ENCODE results near the gene PSMF1. TPM values are rescaled to one million over a fixed set of nuclear protein-coding genes. Genes with fewer than 3 reads are reported as not detected.

PSMF1 gene
- total RNA-seq, 1 donor from 2014 or later, result 175 TPM

DNA sequence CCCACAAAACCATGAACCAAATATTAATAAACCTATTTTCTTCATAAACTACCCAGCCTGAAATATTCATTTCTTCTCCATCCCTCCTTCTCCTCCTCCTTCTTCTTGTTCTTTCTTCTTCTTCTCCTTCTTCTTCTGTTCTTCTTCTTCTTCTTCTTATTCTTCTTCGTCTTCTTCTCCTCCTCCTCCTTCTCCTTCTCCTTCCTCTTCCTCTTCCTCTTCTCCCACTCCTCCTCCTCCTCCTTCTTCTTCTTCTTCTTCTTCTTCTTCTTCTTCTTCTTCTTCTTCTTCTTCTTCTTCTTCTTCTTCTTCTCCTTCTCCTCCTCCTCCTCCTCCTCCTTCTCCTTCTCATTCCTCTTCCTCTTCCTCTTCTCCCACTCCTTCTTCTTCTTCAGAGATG lies 71.4 kb downstream of the PSMF1 start:
- no peak overlapping the region for H3K27ac Mint-ChIP-seq
- no peak overlapping the region for H3K4me3 Mint-ChIP-seq (ENCODE audit: low read depth)
- H3K36me3 Mint-ChIP-seq (ENCODE audit: low read depth), result no peaks in the 10 kb centered on the region
- H3K27me3 Mint-ChIP-seq (ENCODE audit: low read depth), result peaks cover 13% of the 10 kb centered on the region
- no peak for DNase-seq (ENCODE audit: low spot score)
- H3K9me3 Mint-ChIP-seq, result no peaks in the 10 kb centered on the region
- intact Hi-C loops (cut with micrococcal nuclease), result no loop called here
- H3K4me1 Mint-ChIP-seq (ENCODE audit: low read depth), result peaks cover 3% of the 10 kb centered on the region

DNA sequence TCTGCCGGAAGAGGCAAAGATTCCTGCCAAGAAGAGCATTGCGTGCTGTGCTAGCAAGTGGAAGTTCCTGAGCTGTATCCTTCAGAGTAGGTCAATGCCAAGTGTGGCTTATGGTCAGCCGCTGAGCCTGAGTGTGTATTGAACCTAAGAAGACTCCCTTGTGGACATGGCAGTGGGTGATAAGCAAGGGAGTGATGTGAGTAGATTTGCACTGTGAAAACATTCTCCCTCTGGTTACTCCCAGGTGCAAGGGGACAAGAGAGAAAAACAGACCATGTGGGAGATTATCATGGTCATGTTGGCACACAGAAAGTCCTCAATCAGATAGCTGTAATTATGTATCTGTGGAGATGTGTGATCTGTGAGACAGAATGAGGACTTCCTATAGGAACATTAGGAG lies 72.4 kb downstream of the PSMF1 start:
- intact Hi-C loops (cut with micrococcal nuclease), result no loop called here
- H3K4me1 Mint-ChIP-seq (ENCODE audit: low read depth), result peaks cover 3% of the 10 kb centered on the region
- H3K4me3 Mint-ChIP-seq (ENCODE audit: low read depth), result no peak overlapping the region
- H3K36me3 Mint-ChIP-seq (ENCODE audit: low read depth), result no peaks in the 10 kb centered on the region
- H3K27ac Mint-ChIP-seq, result no peak overlapping the region
- no peaks in the 10 kb centered on the region for H3K9me3 Mint-ChIP-seq
- H3K27me3 Mint-ChIP-seq (ENCODE audit: low read depth), result peaks cover 12% of the 10 kb centered on the region
- no peak for DNase-seq (ENCODE audit: low spot score)

DNA sequence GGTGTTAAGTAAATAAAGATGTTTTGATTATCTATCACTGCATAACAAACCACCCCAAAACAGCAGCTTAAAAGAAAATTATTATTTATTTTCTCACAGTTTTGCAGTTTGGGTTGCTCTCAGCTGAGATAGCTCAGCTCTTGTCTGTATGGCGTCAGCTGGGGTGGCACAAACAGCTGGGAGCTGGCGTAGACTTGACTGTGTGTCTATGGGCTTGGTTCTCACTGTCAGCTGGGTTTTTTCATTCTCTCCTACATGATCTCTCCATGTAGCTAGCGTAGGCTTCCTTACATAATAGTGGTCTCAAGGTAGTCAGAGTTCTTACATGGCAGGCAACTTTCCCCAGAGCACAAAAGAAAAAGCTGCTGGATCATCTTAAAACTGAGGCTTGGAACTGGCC lies 72.9 kb downstream of the PSMF1 start:
- no peaks in the 10 kb centered on the region for H3K4me1 Mint-ChIP-seq (ENCODE audit: low read depth)
- H3K27ac Mint-ChIP-seq, result no peak overlapping the region
- no peak overlapping the region for H3K4me3 Mint-ChIP-seq (ENCODE audit: low read depth)
- intact Hi-C loops (cut with micrococcal nuclease), result no loop called here
- peaks cover 8% of the 10 kb centered on the region for H3K27me3 Mint-ChIP-seq (ENCODE audit: low read depth)
- no peak for DNase-seq (ENCODE audit: low spot score)
- H3K9me3 Mint-ChIP-seq, result no peaks in the 10 kb centered on the region
- no peaks in the 10 kb centered on the region for H3K36me3 Mint-ChIP-seq (ENCODE audit: low read depth)

DNA sequence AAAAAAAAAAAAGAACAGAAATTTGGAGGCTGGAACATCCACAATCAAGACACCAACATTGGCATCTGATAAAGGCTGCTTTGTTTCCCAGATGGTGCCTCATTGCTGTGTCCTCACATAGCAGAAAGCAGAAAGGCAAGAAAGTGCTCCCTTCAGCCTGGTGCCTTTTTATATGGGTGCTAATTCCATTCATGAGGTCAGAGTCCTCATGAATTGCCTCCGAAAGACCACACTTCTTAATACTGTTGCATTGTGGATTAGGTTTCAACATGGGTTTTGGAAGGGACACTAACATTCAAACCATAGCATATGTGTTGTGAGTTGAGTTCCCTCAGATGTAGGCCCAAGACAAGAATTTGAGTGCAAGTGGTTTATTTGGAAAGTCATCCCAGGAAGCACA lies 76.8 kb downstream of the PSMF1 start:
- H3K36me3 Mint-ChIP-seq (ENCODE audit: low read depth), result no peaks in the 10 kb centered on the region
- no peak overlapping the region for H3K4me3 Mint-ChIP-seq (ENCODE audit: low read depth)
- peaks cover 4% of the 10 kb centered on the region for H3K4me1 Mint-ChIP-seq (ENCODE audit: low read depth)
- no peak overlapping the region for H3K27ac Mint-ChIP-seq
- no peaks in the 10 kb centered on the region for H3K9me3 Mint-ChIP-seq
- intact Hi-C loops (cut with micrococcal nuclease), result no loop called here
- peaks cover 2% of the 10 kb centered on the region for H3K27me3 Mint-ChIP-seq (ENCODE audit: low read depth)
- DNase-seq (ENCODE audit: low spot score), result no peak

DNA sequence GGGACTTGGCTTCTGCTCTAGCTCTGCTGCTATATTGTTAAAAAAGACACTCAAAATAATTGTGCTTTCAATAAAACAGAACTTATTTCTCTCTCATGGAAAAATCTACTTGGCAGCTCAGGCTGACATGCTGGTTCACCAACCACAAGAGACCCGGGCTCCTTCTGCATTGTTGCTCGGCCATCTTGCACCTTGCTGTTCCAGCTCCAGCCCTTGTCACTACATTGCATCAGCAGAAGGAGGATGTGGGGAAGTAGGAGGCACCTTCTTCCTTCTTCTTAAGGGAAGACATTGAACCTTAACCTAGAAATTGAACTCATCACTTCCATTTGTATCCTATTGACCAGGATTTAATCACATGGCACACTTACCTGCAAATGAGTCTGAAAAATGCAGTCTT lies 78.2 kb downstream of the PSMF1 start:
- Mint-ChIP-seq H3K4me1 (ENCODE audit: low read depth) (peaks cover 4% of the 10 kb centered on the region), H3K36me3 (ENCODE audit: low read depth) (no peaks in the 10 kb centered on the region), H3K9me3 (no peaks in the 10 kb centered on the region), H3K4me3 (ENCODE audit: low read depth) (no peak overlapping the region), H3K27ac (no peak overlapping the region), H3K27me3 (ENCODE audit: low read depth) (no peaks in the 10 kb centered on the region)
- DNase-seq (ENCODE audit: low spot score), result no peak
- intact Hi-C loops (cut with micrococcal nuclease), result no loop called here

DNA sequence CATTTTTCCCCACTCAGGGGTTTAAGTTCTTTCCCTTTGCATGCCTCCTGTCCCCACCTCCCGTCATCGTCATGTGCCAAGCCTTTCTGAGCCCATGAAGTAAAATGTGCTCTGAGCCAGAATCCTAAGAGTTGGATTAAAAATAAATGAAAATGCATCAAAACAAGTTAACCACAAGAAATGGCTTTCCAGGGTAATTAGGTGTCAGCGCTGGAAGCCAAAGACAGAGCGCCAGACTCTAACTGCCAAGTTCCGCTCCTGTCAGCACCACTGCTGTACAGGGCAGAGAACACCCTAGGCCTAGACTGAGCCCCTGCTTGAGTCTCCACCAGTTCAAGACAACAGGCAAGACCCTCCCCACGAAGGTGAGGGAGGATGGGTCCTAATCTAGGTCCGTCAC lies 79.4 kb downstream of the PSMF1 start:
- intact Hi-C loops (cut with micrococcal nuclease), result no loop called here
- no peaks in the 10 kb centered on the region for H3K36me3 Mint-ChIP-seq (ENCODE audit: low read depth)
- H3K4me1 Mint-ChIP-seq (ENCODE audit: low read depth), result peaks cover 4% of the 10 kb centered on the region
- no peak overlapping the region for H3K27ac Mint-ChIP-seq
- H3K4me3 Mint-ChIP-seq (ENCODE audit: low read depth), result no peak overlapping the region
- no peaks in the 10 kb centered on the region for H3K27me3 Mint-ChIP-seq (ENCODE audit: low read depth)
- no peaks in the 10 kb centered on the region for H3K9me3 Mint-ChIP-seq
- DNase-seq (ENCODE audit: low spot score), result no peak

DNA sequence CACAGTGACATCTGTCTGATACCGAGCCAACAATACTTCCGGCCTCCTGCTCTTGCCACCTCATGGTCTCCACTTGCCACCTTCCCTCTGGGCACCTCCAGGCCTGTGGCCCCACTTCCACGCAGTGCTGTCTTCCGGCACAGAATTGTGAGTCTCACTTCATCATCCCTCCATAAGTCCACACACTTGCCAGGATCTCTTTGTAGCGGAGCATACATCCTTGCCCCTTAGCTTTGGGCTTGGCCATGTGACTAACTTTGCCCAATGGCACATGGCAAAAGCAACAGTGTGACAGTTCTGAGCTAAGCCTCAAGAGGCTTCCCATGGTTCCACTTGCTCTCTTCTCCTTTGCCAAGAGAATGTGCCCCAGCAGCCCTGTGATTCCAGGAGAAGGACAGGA lies 80.3 kb downstream of the PSMF1 start:
- no peak overlapping the region for H3K4me3 Mint-ChIP-seq (ENCODE audit: low read depth)
- intact Hi-C loops (cut with micrococcal nuclease), result no loop called here
- H3K27me3 Mint-ChIP-seq (ENCODE audit: low read depth), result no peaks in the 10 kb centered on the region
- H3K4me1 Mint-ChIP-seq (ENCODE audit: low read depth), result peaks cover 4% of the 10 kb centered on the region
- H3K36me3 Mint-ChIP-seq (ENCODE audit: low read depth), result no peaks in the 10 kb centered on the region
- DNase-seq (ENCODE audit: low spot score), result no peak
- no peaks in the 10 kb centered on the region for H3K9me3 Mint-ChIP-seq
- no peak overlapping the region for H3K27ac Mint-ChIP-seq

DNA sequence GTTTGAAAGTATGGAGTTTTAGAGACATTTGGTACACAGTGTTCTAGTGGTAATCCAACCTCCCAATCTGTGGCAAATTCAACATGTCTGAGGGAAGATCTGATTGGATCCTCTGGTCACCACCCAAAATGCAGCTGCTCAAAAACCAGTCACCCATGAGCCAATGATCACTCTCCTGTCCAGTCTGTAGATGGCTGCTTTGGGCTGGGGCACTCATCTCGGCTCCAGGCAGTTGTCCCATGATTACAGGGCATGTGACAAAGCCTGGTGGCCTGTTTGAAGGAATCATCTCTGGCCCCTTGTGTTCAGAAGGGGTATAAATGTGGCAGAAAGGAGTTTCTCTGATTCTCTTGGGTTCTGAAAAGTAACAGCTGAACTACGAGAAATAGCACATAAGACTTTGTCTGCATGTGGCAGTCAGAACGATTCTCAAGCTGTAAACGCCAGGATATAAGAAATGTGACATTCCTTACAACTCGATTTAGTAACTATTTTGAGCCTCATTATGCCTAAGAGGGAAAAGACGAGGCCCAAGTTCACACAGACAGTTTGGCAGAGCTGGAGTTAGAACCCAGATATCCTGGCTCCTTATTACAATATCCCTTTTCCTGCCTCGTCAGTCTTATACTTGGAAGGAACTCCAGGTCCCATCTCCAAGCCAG lies 80.9 kb downstream of the PSMF1 start:
- no peaks in the 10 kb centered on the region for H3K36me3 Mint-ChIP-seq (ENCODE audit: low read depth)
- peaks cover 4% of the 10 kb centered on the region for H3K4me1 Mint-ChIP-seq (ENCODE audit: low read depth)
- no peak for DNase-seq (ENCODE audit: low spot score)
- no peak overlapping the region for H3K27ac Mint-ChIP-seq
- intact Hi-C loops (cut with micrococcal nuclease), result no loop called here
- H3K27me3 Mint-ChIP-seq (ENCODE audit: low read depth), result no peaks in the 10 kb centered on the region
- no peak overlapping the region for H3K4me3 Mint-ChIP-seq (ENCODE audit: low read depth)
- no peaks in the 10 kb centered on the region for H3K9me3 Mint-ChIP-seq

DNA sequence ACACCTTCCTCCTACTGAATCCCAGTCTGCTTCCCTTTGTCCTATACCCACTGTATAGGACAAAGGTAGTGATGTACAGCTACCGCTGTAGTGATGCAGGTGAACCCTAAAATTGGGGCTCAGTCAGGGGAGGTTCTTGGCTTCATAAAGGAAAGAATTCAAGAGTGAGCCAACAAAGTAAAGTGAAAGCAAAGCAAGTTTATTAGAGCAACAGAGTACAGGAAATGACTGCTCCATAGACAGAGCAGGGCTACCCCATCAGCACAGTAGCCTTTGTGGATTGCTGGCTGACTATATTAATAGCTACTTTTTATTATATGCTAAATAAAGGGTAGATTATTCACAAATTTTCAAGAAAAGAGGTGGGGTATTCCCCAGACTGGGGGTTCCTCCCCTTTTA lies 81.6 kb downstream of the PSMF1 start:
- peaks cover 4% of the 10 kb centered on the region for H3K4me1 Mint-ChIP-seq (ENCODE audit: low read depth)
- no peaks in the 10 kb centered on the region for H3K27me3 Mint-ChIP-seq (ENCODE audit: low read depth)
- intact Hi-C loops (cut with micrococcal nuclease), result no loop called here
- no peaks in the 10 kb centered on the region for H3K36me3 Mint-ChIP-seq (ENCODE audit: low read depth)
- no peak overlapping the region for H3K4me3 Mint-ChIP-seq (ENCODE audit: low read depth)
- DNase-seq (ENCODE audit: low spot score), result no peak
- H3K9me3 Mint-ChIP-seq, result no peaks in the 10 kb centered on the region
- H3K27ac Mint-ChIP-seq, result no peak overlapping the region

DNA sequence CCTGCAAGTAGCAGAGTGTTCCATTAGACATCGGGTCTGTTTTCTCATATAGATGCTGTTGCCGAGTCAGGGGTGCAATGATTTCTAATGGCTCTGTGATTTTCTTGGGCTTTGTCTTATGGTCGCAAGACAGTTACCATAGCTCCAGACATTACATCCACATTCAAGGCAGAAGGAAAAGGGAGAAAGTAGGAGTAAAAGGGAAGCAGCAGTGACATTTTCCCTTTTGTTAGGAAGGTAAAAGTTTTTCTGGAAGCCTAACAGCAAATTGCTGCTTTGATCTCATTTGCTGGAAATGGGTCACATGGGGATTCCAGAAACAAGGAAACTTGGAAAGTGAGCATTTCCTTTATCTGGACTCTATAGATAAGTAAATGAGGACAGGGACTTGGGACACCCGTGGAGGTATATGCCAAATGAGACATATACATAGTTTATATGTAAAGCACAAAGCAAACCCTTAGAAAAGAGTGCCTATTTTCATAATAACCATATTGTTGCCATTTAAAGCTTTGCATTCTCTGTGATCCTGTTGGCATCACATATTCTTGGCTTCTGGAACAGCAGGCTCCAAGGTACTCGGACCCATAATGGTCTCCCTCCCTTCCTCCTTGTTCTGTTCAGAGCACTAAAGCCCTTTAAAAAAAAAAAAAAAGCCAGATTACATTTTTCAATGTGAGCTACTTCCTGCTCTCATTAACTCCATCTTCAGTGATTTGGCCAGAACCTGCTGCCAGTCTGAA lies 84.5 kb downstream of the PSMF1 start, which contains the start of gene C20orf202:
TSS of gene C20orf202 (plus strand) at position 693 of the 743 bp plus-strand sequence. CDS start 132 bp downstream, outside the sequence.
- no peaks in the 10 kb centered on the region for H3K36me3 Mint-ChIP-seq (ENCODE audit: low read depth)
- intact Hi-C loops (cut with micrococcal nuclease), result no loop called here
- no peak within 1 kb of the TSS for H3K27ac Mint-ChIP-seq
- no peaks in the 10 kb centered on the region for H3K9me3 Mint-ChIP-seq
- peaks cover 5% of the 10 kb centered on the region for H3K27me3 Mint-ChIP-seq (ENCODE audit: low read depth)
- peaks cover 4% of the 10 kb centered on the region for H3K4me1 Mint-ChIP-seq (ENCODE audit: low read depth)
- no peak for DNase-seq (ENCODE audit: low spot score)
- no peak within 1 kb of the TSS for H3K4me3 Mint-ChIP-seq (ENCODE audit: low read depth)

DNA sequence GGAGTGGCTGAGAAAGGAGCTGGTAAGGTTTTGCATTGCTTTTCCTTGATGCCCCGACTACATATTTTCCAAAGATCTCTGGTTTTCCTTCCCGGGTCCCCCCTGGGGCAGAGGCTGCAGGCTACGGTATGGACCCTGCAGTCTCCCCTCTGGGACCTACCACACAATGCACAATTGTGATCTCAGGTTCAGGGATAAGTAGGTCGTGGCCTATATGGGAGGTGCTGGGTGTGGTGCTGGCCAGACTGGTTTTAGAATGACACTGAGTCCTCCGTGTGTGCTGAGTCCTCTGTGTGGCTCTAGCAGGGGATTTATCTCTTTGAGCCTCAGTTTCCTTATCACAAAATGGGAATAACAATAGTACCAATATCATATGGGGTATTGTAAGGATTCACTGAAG lies 85.2 kb downstream of the PSMF1 start:
- Mint-ChIP-seq H3K9me3 (no peaks in the 10 kb centered on the region), H3K27ac (no peak overlapping the region), H3K4me1 (ENCODE audit: low read depth) (peaks cover 4% of the 10 kb centered on the region), H3K36me3 (ENCODE audit: low read depth) (no peaks in the 10 kb centered on the region), H3K27me3 (ENCODE audit: low read depth) (peaks cover 9% of the 10 kb centered on the region), H3K4me3 (ENCODE audit: low read depth) (no peak overlapping the region)
- intact Hi-C loops (cut with micrococcal nuclease), result no loop called here
- no peak for DNase-seq (ENCODE audit: low spot score)

DNA sequence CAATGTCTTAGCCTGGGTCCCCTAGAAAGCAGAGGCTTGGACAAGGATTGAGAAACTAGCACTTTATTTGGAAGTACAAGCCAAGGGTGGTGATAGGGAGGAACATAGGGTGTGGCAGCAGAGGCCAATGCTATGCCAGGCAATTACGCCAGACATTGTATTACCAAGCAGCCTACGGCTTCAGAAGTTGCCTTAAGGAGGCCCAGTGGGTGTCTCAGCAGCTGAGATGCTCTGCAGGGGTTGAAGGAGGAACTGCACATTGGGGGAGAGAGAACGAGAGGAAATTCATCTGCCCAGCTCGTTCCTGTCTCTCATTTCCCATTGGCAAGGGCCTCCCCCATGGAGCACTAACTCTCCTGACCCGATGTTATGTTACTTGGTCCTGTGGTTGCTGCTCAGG lies 85.7 kb downstream of the PSMF1 start:
- no peak overlapping the region for H3K4me3 Mint-ChIP-seq (ENCODE audit: low read depth)
- intact Hi-C loops (cut with micrococcal nuclease), result no loop called here
- peaks cover 4% of the 10 kb centered on the region for H3K4me1 Mint-ChIP-seq (ENCODE audit: low read depth)
- no peak overlapping the region for H3K27ac Mint-ChIP-seq
- H3K9me3 Mint-ChIP-seq, result no peaks in the 10 kb centered on the region
- no peak for DNase-seq (ENCODE audit: low spot score)
- no peaks in the 10 kb centered on the region for H3K36me3 Mint-ChIP-seq (ENCODE audit: low read depth)
- peaks cover 13% of the 10 kb centered on the region for H3K27me3 Mint-ChIP-seq (ENCODE audit: low read depth)

DNA sequence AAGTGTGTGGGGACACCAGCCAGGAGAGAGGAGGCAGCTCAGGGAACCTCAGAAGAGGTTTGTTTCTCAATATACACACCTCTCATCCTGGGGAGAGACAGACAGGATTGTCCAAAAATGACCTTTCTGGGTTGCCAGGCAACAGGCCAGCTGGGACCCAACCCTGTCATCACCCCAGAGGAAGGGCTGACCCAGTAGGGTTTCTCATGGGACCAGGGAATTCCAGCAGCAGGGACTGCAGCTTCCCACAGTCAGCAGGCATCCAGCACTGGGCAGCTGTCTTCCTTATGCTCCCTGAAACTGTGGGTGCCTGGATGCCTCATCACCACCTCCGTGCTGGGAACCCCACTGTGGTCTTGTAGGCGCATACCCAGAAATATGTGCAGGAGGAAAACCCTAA lies 86.2 kb downstream of the PSMF1 start:
- H3K27me3 Mint-ChIP-seq (ENCODE audit: low read depth), result peaks cover 17% of the 10 kb centered on the region
- intact Hi-C loops (cut with micrococcal nuclease), result no loop called here
- no peak overlapping the region for H3K4me3 Mint-ChIP-seq (ENCODE audit: low read depth)
- no peak overlapping the region for H3K27ac Mint-ChIP-seq
- no peaks in the 10 kb centered on the region for H3K36me3 Mint-ChIP-seq (ENCODE audit: low read depth)
- DNase-seq (ENCODE audit: low spot score), result no peak
- no peaks in the 10 kb centered on the region for H3K9me3 Mint-ChIP-seq
- H3K4me1 Mint-ChIP-seq (ENCODE audit: low read depth), result peaks cover 4% of the 10 kb centered on the region

Data from activated T-helper 2 cell treated with anti-CD3 and anti-CD28 coated beads, Interferon-gamma antibody, Interleukin-2, Interleukin-4, amounts not matched to agents 10 μg/mL and 5 μg/mL and 100 μg/mL, durations not matched to agents 14 hours and 24 hours and 36 hours (primary cell).